Neural cell (in vitro differentiated cells): ENCODE measurements around the gene VCX3B.

Experiments
- EP300 ChIP-seq: fragments of 450-650 bp; conservative IDR thresholded peaks from 2 replicates; pipeline ENCODE4 v1.6.1; 2014; ENCODE audit warnings: antibody characterized with exemption, mild to moderate bottlenecking, moderate library complexity; ENCODE audit not compliant: poor library complexity, severe bottlenecking
- POLR2AphosphoS5 ChIP-seq: IDR thresholded peaks from 2 replicates; pipeline ENCODE4 v1.6.1; 2012
- TAF1 ChIP-seq: IDR thresholded peaks from 2 replicates; pipeline ENCODE4 v1.6.1; 2012; ENCODE audit warnings: low read depth
- TF ChIP-seq, protein P1 (sequence below): fragments of 450-650 bp; IDR thresholded peaks from 2 replicates; pipeline ENCODE4 v1.5.1; 2014; ENCODE audit warnings: antibody characterized with exemption, mild to moderate bottlenecking, moderate library complexity; ENCODE audit not compliant: poor library complexity, severe bottlenecking

DNA sequence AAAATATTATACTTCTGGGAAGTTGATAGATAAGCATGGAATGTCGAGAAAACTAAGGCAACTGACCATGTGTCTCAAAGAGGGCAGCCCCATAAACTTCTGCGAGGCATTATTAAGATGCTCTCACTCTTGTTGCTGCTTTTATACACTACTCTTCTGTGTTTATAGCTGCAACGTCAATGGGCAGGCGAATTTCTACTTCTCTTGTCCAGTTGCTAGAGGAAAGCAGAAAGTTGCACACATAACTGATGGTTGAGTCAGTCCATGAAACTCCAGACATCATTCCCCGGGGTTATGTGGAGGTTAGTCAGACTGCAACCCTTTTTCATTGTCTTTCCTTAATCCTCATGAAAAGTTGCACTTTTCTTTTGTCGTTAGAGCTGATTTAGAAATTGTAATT is 39.8 kb downstream of the VCX3B start:
- no peak for TF ChIP-seq EP300
- no peak for TF ChIP-seq POLR2AphosphoS5
- TF ChIP-seq, protein P1, sequence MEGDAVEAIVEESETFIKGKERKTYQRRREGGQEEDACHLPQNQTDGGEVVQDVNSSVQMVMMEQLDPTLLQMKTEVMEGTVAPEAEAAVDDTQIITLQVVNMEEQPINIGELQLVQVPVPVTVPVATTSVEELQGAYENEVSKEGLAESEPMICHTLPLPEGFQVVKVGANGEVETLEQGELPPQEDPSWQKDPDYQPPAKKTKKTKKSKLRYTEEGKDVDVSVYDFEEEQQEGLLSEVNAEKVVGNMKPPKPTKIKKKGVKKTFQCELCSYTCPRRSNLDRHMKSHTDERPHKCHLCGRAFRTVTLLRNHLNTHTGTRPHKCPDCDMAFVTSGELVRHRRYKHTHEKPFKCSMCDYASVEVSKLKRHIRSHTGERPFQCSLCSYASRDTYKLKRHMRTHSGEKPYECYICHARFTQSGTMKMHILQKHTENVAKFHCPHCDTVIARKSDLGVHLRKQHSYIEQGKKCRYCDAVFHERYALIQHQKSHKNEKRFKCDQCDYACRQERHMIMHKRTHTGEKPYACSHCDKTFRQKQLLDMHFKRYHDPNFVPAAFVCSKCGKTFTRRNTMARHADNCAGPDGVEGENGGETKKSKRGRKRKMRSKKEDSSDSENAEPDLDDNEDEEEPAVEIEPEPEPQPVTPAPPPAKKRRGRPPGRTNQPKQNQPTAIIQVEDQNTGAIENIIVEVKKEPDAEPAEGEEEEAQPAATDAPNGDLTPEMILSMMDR = no peak
- no peak for TF ChIP-seq TAF1
